Measurements from ENCODE around the gene MYO16.
A peak's percentile ranks its signal among the peaks of the same experiment; 100 is the strongest.
"Not testable (repeated sequence)": the region's sequence is repeated elsewhere in the genome, so short reads cannot be mapped to it uniquely, and the experiment has no call there.

Gene MYO16

GRCh38 chr13:109091249-109091648, 461.8 kb downstream of the MYO16 start:
- DNase-seq, result no peak

GRCh38 chr13:109092186-109092585, 462.8 kb downstream of the MYO16 start:
- DNase-seq, result not testable (repeated sequence)

GRCh38 chr13:109093998-109094397, 464.6 kb downstream of the MYO16 start:
- DNase-seq, result no peak

- DNase-seq, result no peak
Measured at GRCh38 chr13:109095126-109095525, 465.7 kb downstream of the MYO16 start.

GRCh38 chr13:109096101-109096500, 466.7 kb downstream of the MYO16 start:
- DNase-seq, result no peak

GRCh38 chr13:109100705-109101304, 471.4 kb downstream of the MYO16 start:
- DNase-seq, result no peak

GRCh38 chr13:109101550-109102144, 472.2 kb downstream of the MYO16 start:
- DNase-seq, result no peak

GRCh38 chr13:109105899-109106298, 476.5 kb downstream of the MYO16 start:
- DNase-seq, result no peak

GRCh38 chr13:109110159-109110558, 480.7 kb downstream of the MYO16 start:
- no peak for DNase-seq

- no peak for DNase-seq
Measured at GRCh38 chr13:109111141-109111540, 481.7 kb downstream of the MYO16 start.

- no peak for DNase-seq
Measured at GRCh38 chr13:109113427-109113826, 484.0 kb downstream of the MYO16 start.

- DNase-seq, result no peak
Measured at GRCh38 chr13:109114162-109114561, 484.8 kb downstream of the MYO16 start.

- DNase-seq, result no peak
Measured at GRCh38 chr13:109114991-109115390, 485.6 kb downstream of the MYO16 start.

- DNase-seq, result no peak
Measured at GRCh38 chr13:109118521-109118920, 489.1 kb downstream of the MYO16 start.

- DNase-seq, result no peak
Measured at GRCh38 chr13:109119896-109120295, 490.5 kb downstream of the MYO16 start.

- DNase-seq, result no peak
Measured at GRCh38 chr13:109121826-109122225, 492.4 kb downstream of the MYO16 start.

GRCh38 chr13:109123971-109124370, 494.6 kb downstream of the MYO16 start:
- DNase-seq, result no peak

- DNase-seq, result no peak
Measured at GRCh38 chr13:109126178-109126577, 496.8 kb downstream of the MYO16 start.

- DNase-seq, result no peak
Measured at GRCh38 chr13:109126891-109127641, 497.7 kb downstream of the MYO16 start.

GRCh38 chr13:109128121-109128520, 498.7 kb downstream of the MYO16 start:
- DNase-seq, result no peak

GRCh38 chr13:109130093-109130835, 500.9 kb downstream of the MYO16 start:
- no peak for DNase-seq

GRCh38 chr13:109131698-109132257, 502.4 kb downstream of the MYO16 start:
- DNase-seq, result peak; percentile 33

- DNase-seq, result no peak
Measured at GRCh38 chr13:109135018-109135417, 505.6 kb downstream of the MYO16 start.

All from hematopoietic multipotent progenitor cell treated with erythropoietin and hydrocortisone succinate and interleukin-3 and kit ligand, for 6 days (in vitro differentiated cells).